Hepatocyte (in vitro differentiated cells): ENCODE results near the gene STK40. TPM values are rescaled to one million over a fixed set of nuclear protein-coding genes. Genes with fewer than 3 reads are reported as not detected.

Source experiments
- DNase-seq: peaks from one replicate; pipeline ENCODE4 v3.0.0-alpha.2; 2016; ENCODE audit warnings: low spot score
- H2AFZ ChIP-seq: fragments of 200-600 bp; sonication (generic); 2 replicates; pipeline ENCODE4 v1.6.0; 2016; ENCODE audit warnings: antibody characterized with exemption, mild to moderate bottlenecking
- H3K27ac ChIP-seq: fragments of 200-600 bp; sonication (generic); 2 replicates; pipeline ENCODE4 v1.5.1; 2016; ENCODE audit warnings: mild to moderate bottlenecking
- H3K27me3 ChIP-seq: fragments of 200-600 bp; sonication (generic); 2 replicates; pipeline ENCODE4 v1.6.1; 2016
- H3K36me3 ChIP-seq: fragments of 200-600 bp; sonication (generic); replicated peaks from 2 replicates; pipeline ENCODE4 v1.5.1; 2016; ENCODE audit warnings: low read depth; ENCODE audit not compliant: insufficient read depth
- H3K4me1 ChIP-seq: fragments of 200-600 bp; sonication (generic); 2 replicates; pipeline ENCODE4 v1.5.1; 2016; ENCODE audit warnings: mild to moderate bottlenecking, moderate library complexity; ENCODE audit not compliant: insufficient read depth
- H3K4me2 ChIP-seq: fragments of 200-600 bp; sonication (generic); 2 replicates; pipeline ENCODE4 v1.6.0; 2016
- H3K4me3 ChIP-seq: fragments of 200-600 bp; sonication (generic); 2 replicates; pipeline ENCODE4 v1.5.1; 2016; ENCODE audit warnings: mild to moderate bottlenecking
- H3K79me2 ChIP-seq: fragments of 200-600 bp; sonication (generic); 2 replicates; pipeline ENCODE4 v1.6.0; 2017; ENCODE audit warnings: mild to moderate bottlenecking
- H3K9me2 ChIP-seq: fragments of 200-600 bp; sonication (generic); replicated peaks from 2 replicates; pipeline ENCODE4 v1.6.0; 2017; ENCODE audit warnings: mild to moderate bottlenecking; ENCODE audit not compliant: insufficient read depth
- H3K9me3 ChIP-seq: fragments of 200-600 bp; sonication (generic); 2 replicates; pipeline ENCODE4 v1.5.1; 2016; ENCODE audit warnings: low read depth, mild to moderate bottlenecking
- H4K20me1 ChIP-seq: fragments of 200-600 bp; sonication (generic); 2 replicates; pipeline ENCODE4 v1.6.0; 2016; ENCODE audit warnings: mild to moderate bottlenecking; ENCODE audit not compliant: insufficient read depth, poor library complexity, severe bottlenecking
- CTCF ChIP-seq: fragments of 200-600 bp; sonication (generic); IDR thresholded peaks from 2 replicates; pipeline ENCODE4 v1.5.1; 2016; ENCODE audit warnings: antibody characterized with exemption, mild to moderate bottlenecking; ENCODE audit not compliant: poor library complexity
- EZH2 ChIP-seq: fragments of 200-600 bp; sonication (generic); IDR thresholded peaks from 2 replicates; pipeline ENCODE4 v1.6.1; 2016; ENCODE audit warnings: antibody characterized with exemption, mild to moderate bottlenecking, borderline replicate concordance
- EZH2phosphoT487 ChIP-seq: fragments of 200-600 bp; sonication (generic); IDR thresholded peaks from one replicate; pipeline ENCODE4 v1.6.1; 2018; ENCODE audit warnings: antibody characterized with exemption, mild to moderate bottlenecking, low read depth, moderate library complexity; ENCODE audit not compliant: unreplicated experiment, severe bottlenecking
- WGBS: methylation state at CpG from one replicate; pipeline ENCODE4 v1.1.6; 2016; ENCODE audit warnings: low lambda C conversion rate; ENCODE audit errors: missing lambda C conversion rate; 5-methylcytosine and 5-hydroxymethylcytosine counted together
- polyA plus RNA-seq: library from polyadenylated mRNA; unstranded; fragments of >200 nt; fragmentation: Nextera tagmentation; extraction: Ambion mirVana; gene quantifications from 2 replicates; pipeline ENCODE4 v1.2.1, GENCODE V29; 2016
- total RNA-seq: library from RNA; depleted of rRNA; stranded (reverse); fragments of >200 nt; gene quantifications from 2 replicates; pipeline ENCODE4 v1.2.3, GENCODE V29; 2014

The STK40 gene
- total and polyA plus RNA-seq, 2 experiments from 2014 or later = 30.7 to 56.3 TPM

GRCh38 chr1:36382669-36383068 lies 3.1 kb downstream of the STK40 start:
- H3K27me3 ChIP-seq = no peaks in the 10 kb centered on the region
- peaks cover 23% of the 10 kb centered on the region for H3K4me1 ChIP-seq
- WGBS = 99% methylated on average over 4 of the region's 4 CpGs

DNA sequence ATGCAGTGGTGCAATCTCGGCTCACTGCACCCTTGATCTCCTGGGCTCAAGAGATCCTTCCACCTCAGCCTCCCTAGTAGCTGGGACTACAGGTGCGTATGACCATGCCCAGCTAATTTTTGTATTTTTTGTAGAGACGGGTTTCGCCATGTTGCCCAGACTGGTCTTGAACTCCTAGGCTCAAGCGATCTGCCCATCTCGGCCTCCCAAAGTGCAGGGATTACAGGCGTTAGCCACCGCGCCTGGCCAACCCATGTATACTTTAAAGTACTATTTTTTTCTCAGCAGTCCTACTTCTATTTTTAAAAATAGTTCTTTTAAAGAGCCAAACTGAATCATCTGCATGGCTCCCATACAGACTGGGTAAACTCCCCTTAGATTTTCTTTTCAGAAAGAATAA lies 3.5 kb downstream of the STK40 start:
- Histone ChIP-seq H3K9me2 (no peaks in the 10 kb centered on the region), H3K4me1 (peaks cover 18% of the 10 kb centered on the region), H3K27ac (no peak overlapping the region), H3K36me3 (no peaks in the 10 kb centered on the region), H3K79me2 (peaks cover 78% of the 10 kb centered on the region), H3K27me3 (no peaks in the 10 kb centered on the region), H3K9me3 (no peaks in the 10 kb centered on the region), H3K4me2 (no peak overlapping the region), H4K20me1 (peaks cover 54% of the 10 kb centered on the region), H3K4me3 (no peak overlapping the region), H2AFZ (no peak overlapping the region)
- DNase-seq = no peak
- TF ChIP-seq EZH2 (no peak), CTCF (no peak), EZH2phosphoT487 (no peak)
- WGBS = 96% methylated on average over 9 of the region's 9 CpGs

More at GRCh38 chr1:36382669-36383068, 3.1 kb downstream of the STK40 start:
- Histone ChIP-seq H3K9me3 (no peaks in the 10 kb centered on the region), H3K36me3 (no peaks in the 10 kb centered on the region), H3K4me2 (no peak overlapping the region), H3K79me2 (peaks cover 74% of the 10 kb centered on the region), H2AFZ (no peak overlapping the region), H4K20me1 (peaks cover 54% of the 10 kb centered on the region), H3K27ac (no peak overlapping the region), H3K9me2 (no peaks in the 10 kb centered on the region), H3K4me3 (no peak overlapping the region)
- no peak for TF ChIP-seq EZH2
- TF ChIP-seq EZH2phosphoT487 = no peak
- no peak for TF ChIP-seq CTCF
- DNase-seq = no peak

GRCh38 chr1:36381405-36381804 lies 4.3 kb downstream of the STK40 start:
- H4K20me1 ChIP-seq = peaks cover 54% of the 10 kb centered on the region
- no peak overlapping the region for H3K27ac ChIP-seq
- H3K4me2 ChIP-seq = no peak overlapping the region
- no peaks in the 10 kb centered on the region for H3K36me3 ChIP-seq
- no peak overlapping the region for H3K4me3 ChIP-seq
- no peak for DNase-seq
- no peaks in the 10 kb centered on the region for H3K9me2 ChIP-seq
- H3K4me1 ChIP-seq = peaks cover 12% of the 10 kb centered on the region
- H3K9me3 ChIP-seq = no peaks in the 10 kb centered on the region
- no peak overlapping the region for H2AFZ ChIP-seq
- H3K27me3 ChIP-seq = no peaks in the 10 kb centered on the region
- TF ChIP-seq EZH2 (no peak), EZH2phosphoT487 (no peak), CTCF (no peak)
- 96% methylated on average over 5 of the region's 5 CpGs for WGBS
- H3K79me2 ChIP-seq = peaks cover 87% of the 10 kb centered on the region

GRCh38 chr1:36380782-36381181 lies 4.9 kb downstream of the STK40 start:
- Histone ChIP-seq H3K36me3 (no peaks in the 10 kb centered on the region), H3K4me2 (peak overlapping the region; percentile 35), H3K4me3 (no peak overlapping the region), H3K4me1 (peaks cover 12% of the 10 kb centered on the region), H3K27me3 (no peaks in the 10 kb centered on the region), H3K9me2 (no peaks in the 10 kb centered on the region), H3K9me3 (no peaks in the 10 kb centered on the region), H3K79me2 (peaks cover 93% of the 10 kb centered on the region), H3K27ac (peak overlapping the region; percentile 65), H2AFZ (no peak overlapping the region), H4K20me1 (peaks cover 54% of the 10 kb centered on the region)
- DNase-seq = no peak
- WGBS = 71% methylated on average over 3 of the region's 3 CpGs
- no peak for TF ChIP-seq CTCF
- TF ChIP-seq EZH2phosphoT487 = no peak
- TF ChIP-seq EZH2 = no peak
